GM12878 (cell line): ENCODE measurements around the gene MESD. TPM values are rescaled to one million over a fixed set of nuclear protein-coding genes. Genes with fewer than 3 reads are reported as not detected.

ENCODE experiments used
- ATAC-seq: fragments of 200-7000 bp; cut with Tn5 transposase; 3 replicates; pipeline ENCODE4 v1.9.1; 2020; ENCODE audit warnings: mild to moderate bottlenecking, moderate library complexity
- BruUV-seq: library from RNA; stranded (reverse); fragments of 400-500 nt; replicated peaks from 2 replicates; lab custom pipeline; 2021; lab: Mats Ljungman, UMichigan
- CTCF ChIA-PET: fragments of 300-600 bp; sonication (Branson Sonifier 250); formaldehyde crosslinking; extraction: SDS; loops from one replicate; lab custom pipeline; 2021; ENCODE audit warnings: inconsistent platforms; lab: Yijun Ruan, JAX
- POLR2A ChIA-PET: fragments of 350-600 bp; formaldehyde crosslinking; extraction: SDS; loops from one replicate; lab custom pipeline; 2021; ENCODE audit warnings: inconsistent platforms; lab: Charles Lee
- RAD21 ChIA-PET: fragments of 300-600 bp; sonication (Branson Sonifier 250); formaldehyde crosslinking; loops from one replicate; lab custom pipeline; 2023; ENCODE audit warnings: antibody characterized with exemption; ENCODE audit not compliant: unreplicated experiment; lab: Charles Lee
- SMC1A ChIA-PET: fragments of 300-600 bp; sonication (Branson Sonifier 250); formaldehyde crosslinking; loops from one replicate; lab custom pipeline; 2023; ENCODE audit not compliant: unreplicated experiment, uncharacterized antibody; lab: Charles Lee
- DNase-seq: peaks from one replicate; pipeline ENCODE4 v3.0.0-alpha.2; 2011; ENCODE audit warnings: low read depth, low spot score
- FAIRE-seq: peaks from 3 replicates; lab custom pipeline; 2011; peaks lifted over from hg19 to GRCh38; lab: Jason Lieb, UNC
- H2AFZ ChIP-seq: 2 replicates; pipeline ENCODE4 v1.6.0; 2011; ENCODE audit warnings: low read depth, low read length, control low read depth; ENCODE audit not compliant: control insufficient read depth
- H3K27ac ChIP-seq: 2 replicates; pipeline ENCODE4 v1.5.1; 2011; ENCODE audit warnings: control low read depth; ENCODE audit not compliant: control insufficient read depth, insufficient read depth
- H3K27me3 ChIP-seq, 2 experiments: replicated peaks in 1 of 2; 2 replicates each; pipeline versions ENCODE4 v1.6.0 to v1.6.1; 2011; ENCODE audit warnings: low read length in 1 of 2; ENCODE audit not compliant: control insufficient read depth in 2 of 2, insufficient read depth in 2 of 2
- H3K36me3 ChIP-seq, 2 experiments: 2 replicates each; pipeline ENCODE4 v1.5.1; 2011; ENCODE audit warnings: low read length in 1 of 2; ENCODE audit not compliant: control insufficient read depth in 2 of 2, insufficient read depth in 2 of 2
- H3K4me1 ChIP-seq: 2 replicates; pipeline ENCODE4 v1.6.1; 2011; ENCODE audit warnings: mild to moderate bottlenecking, low read length, moderate library complexity, mixed read lengths; ENCODE audit not compliant: control insufficient read depth, insufficient read depth
- H3K4me2 ChIP-seq: 2 replicates; pipeline ENCODE4 v1.6.0; 2011; ENCODE audit warnings: control low read depth; ENCODE audit not compliant: control insufficient read depth, insufficient read depth
- H3K4me3 ChIP-seq: fragments of 200-600 bp; sonication (generic); 2 replicates; pipeline ENCODE4 v1.5.1; 2016
- H3K79me2 ChIP-seq: 2 replicates; pipeline ENCODE4 v1.6.0; 2011; ENCODE audit warnings: low read length; ENCODE audit not compliant: control insufficient read depth, insufficient read depth
- H3K9ac ChIP-seq: 2 replicates; pipeline ENCODE4 v1.8.0; 2011; ENCODE audit warnings: low read length, control low read depth, mixed read lengths; ENCODE audit not compliant: control insufficient read depth, insufficient read depth
- H3K9me3 ChIP-seq: replicated peaks from 3 replicates; pipeline ENCODE4 v1.5.1; 2011; ENCODE audit warnings: mild to moderate bottlenecking, low read length; ENCODE audit not compliant: control insufficient read depth, insufficient read depth
- H4K20me1 ChIP-seq: 2 replicates; pipeline ENCODE4 v1.6.0; 2011; ENCODE audit not compliant: control insufficient read depth, insufficient read depth
- ATF2 ChIP-seq: IDR thresholded peaks from 2 replicates; pipeline ENCODE4 v1.6.1; 2012; ENCODE audit warnings: low read length, inconsistent platforms
- CBX3 ChIP-seq: fragments of 200-600 bp; sonication (generic); IDR thresholded peaks from 2 replicates; pipeline ENCODE4 v1.6.1; 2016; ENCODE audit warnings: low read depth, borderline replicate concordance
- EGR1 ChIP-seq, 2 experiments: IDR thresholded peaks; 1 replicate in 1 of 2; 2 replicates in 1 of 2; pipeline ENCODE4 v1.6.1; 2011 to 2012; ENCODE audit warnings: low read depth in 2 of 2, low read length in 2 of 2, borderline replicate concordance in 1 of 2, mild to moderate bottlenecking in 1 of 2, moderate library complexity in 1 of 2
- GABPA ChIP-seq: IDR thresholded peaks from 2 replicates; pipeline ENCODE4 v1.6.1; 2014; ENCODE audit warnings: antibody characterized with exemption, low read depth, mild to moderate bottlenecking, inconsistent platforms
- JUND ChIP-seq: IDR thresholded peaks from 2 replicates; pipeline ENCODE4 v1.6.1; 2012; ENCODE audit warnings: low read depth, mild to moderate bottlenecking, low read length, improper control_type of control experiment, moderate library complexity
- KDM1A ChIP-seq: fragments of 200-600 bp; sonication (generic); IDR thresholded peaks from 2 replicates; pipeline ENCODE4 v1.6.1; 2016; ENCODE audit warnings: borderline replicate concordance
- NKRF ChIP-seq: fragments of 450-650 bp; conservative IDR thresholded peaks from 2 replicates; pipeline ENCODE4 v1.6.1; 2017; ENCODE audit warnings: mild to moderate bottlenecking, moderate library complexity
- PBX3 ChIP-seq: IDR thresholded peaks from 2 replicates; pipeline ENCODE4 v1.6.1; 2011; ENCODE audit warnings: mild to moderate bottlenecking, low read depth, low read length, moderate library complexity; ENCODE audit not compliant: insufficient replicate concordance
- POLR2A ChIP-seq: IDR thresholded peaks from 2 replicates; pipeline ENCODE4 v1.6.1; 2011; ENCODE audit warnings: low read depth, mild to moderate bottlenecking, low read length
- RBBP5 ChIP-seq: fragments of 200-600 bp; sonication (generic); conservative IDR thresholded peaks from 2 replicates; pipeline ENCODE4 v1.6.1; 2016
- STAT3 ChIP-seq: IDR thresholded peaks from 2 replicates; pipeline ENCODE4 v1.6.1; 2011; ENCODE audit warnings: low read depth, low read length, improper control_type of control experiment
- SUPT20H ChIP-seq: IDR thresholded peaks from 2 replicates; pipeline ENCODE4 v1.6.1; 2011; ENCODE audit warnings: low read depth, mild to moderate bottlenecking, low read length, moderate library complexity, borderline replicate concordance; ENCODE audit not compliant: control insufficient read depth
- WGBS: methylation state at CpG from one replicate; pipeline ENCODE4 v1.1.6; 2016; ENCODE audit warnings: low lambda C conversion rate; ENCODE audit not compliant: insufficient replicate concordance, insufficient coverage; ENCODE audit errors: missing lambda C conversion rate; 5-methylcytosine and 5-hydroxymethylcytosine counted together
- in situ Hi-C: fragments of 300-500 bp; cut with MboI; formaldehyde crosslinking; loops from 9 replicates; pipeline ENCODE4 v1.14.3; 2018; ENCODE audit warnings: mixed read lengths
- intact Hi-C: fragments of 100-400 bp; cut with micrococcal nuclease; formaldehyde crosslinking; loops from one replicate; pipeline ENCODE4 v1.14.2; 2022; ENCODE audit not compliant: unreplicated experiment
- polyA plus RNA-seq, 11 experiments: library from polyadenylated mRNA; depleted of rRNA in 4 of 11; unstranded in 6 of 11; stranded (reverse) in 5 of 11; fragments of >200 nt; fragmentation: Nextera tagmentation in 4 of 11; fragmentation: Illumina TruSeq in 1 of 11; extraction: Ambion mirVana in 4 of 11; extraction: Trizol in 1 of 11; gene quantifications; 1 replicate in 1 of 11; 2 replicates in 10 of 11; pipeline versions ENCODE4 v1.2.1 to v1.2.3, GENCODE V29; 2011 to 2016; ENCODE audit warnings: inconsistent platforms in 2 of 11, missing spikeins in 2 of 11, low read depth in 1 of 11
- total RNA-seq, 4 experiments: library from RNA; depleted of rRNA in 3 of 4; stranded (reverse); fragments of >200 nt in 3 of 4; fragmentation: Illumina TruSeq in 1 of 4; extraction: Trizol in 1 of 4; gene quantifications; 2 replicates each; pipeline versions ENCODE4 v1.2.1 to v1.2.3, GENCODE V29; 2013 to 2021

Gene MESD
- total and polyA plus RNA-seq, 10 of the 15 experiments (the other 5 are each of a cell fraction or from before 2014, with no cell fraction given): 10.2 to 39.8 (median 20.9) TPM

- Histone ChIP-seq H3K4me2 (no peak overlapping the region), H3K9ac (no peak overlapping the region), H3K36me3 (peaks cover 1 to 3% of the 10 kb centered on the region in 2 experiments; a peak in 3 of 4 replicates), H2AFZ (no peak overlapping the region), H3K9me3 (no peaks in the 10 kb centered on the region), H3K27me3 (no peaks in the 10 kb centered on the region), H4K20me1 (no peaks in the 10 kb centered on the region), H3K79me2 (no peaks in the 10 kb centered on the region), H3K27ac (no peak overlapping the region), H3K4me3 (no peak overlapping the region), H3K4me1 (no peaks in the 10 kb centered on the region)
- TF ChIP-seq STAT3: no peak
- TF ChIP-seq POLR2A: 0 out of 2 replicates have a peak, but pooled peaks have one; percentile 25
- no TSS peak for BruUV-seq
- intact Hi-C loops (no loop called here), in situ Hi-C loops (no loop called here)
- ChIA-PET POLR2A (no interaction called here), RAD21 (interaction anchor here (1.2 to 4.2 kb wide), 2 partner anchors 9 to 289 kb away, joined by 3 to 31 read pairs; no protein-coding TSS in a partner anchor), CTCF (interaction anchor here (1.2 to 2.4 kb wide), 9 partner anchors 9 to 521 kb away, joined by 3 to 24 read pairs (median 4); no protein-coding TSS in a partner anchor), SMC1A (interaction anchor here (0.7 to 2.7 kb wide), 3 partner anchors 131 to 289 kb away, joined by 3 to 14 read pairs (median 3); no protein-coding TSS in a partner anchor)
- DNase-seq (no peak), FAIRE-seq (no peak), ATAC-seq (no peak)
- 99% methylated on average over 4 of the region's 4 CpGs for WGBS
These were observed 12.8 kb downstream of the MESD start for GRCh38 chr15:80976851-80977250.

- H3K27ac ChIP-seq: no peak overlapping the region
- 100% methylated on average over 3 of the region's 4 CpGs for WGBS
- SMC1A ChIA-PET: interaction anchor here (0.6 to 2.0 kb wide), 7 partner anchors 15 to 291 kb away, joined by 3 to 14 read pairs (median 3); no protein-coding TSS in a partner anchor
- H4K20me1 ChIP-seq: no peaks in the 10 kb centered on the region
- no peak overlapping the region for H2AFZ ChIP-seq
- POLR2A ChIA-PET: interaction anchor here (0.6 to 1.0 kb wide), 2 partner anchors 291 to 1142 kb away, joined by 3 read pairs; no protein-coding TSS in a partner anchor
- no peaks in the 10 kb centered on the region for H3K4me1 ChIP-seq
- FAIRE-seq (no peak), ATAC-seq (no peak), DNase-seq (no peak)
- no peaks in the 10 kb centered on the region for H3K27me3 ChIP-seq
- H3K36me3 ChIP-seq: peaks cover 1 to 3% of the 10 kb centered on the region in 2 experiments; a peak in 3 of 4 replicates
- H3K9ac ChIP-seq: no peak overlapping the region
- in situ Hi-C loops (loop anchor here (5.0 kb wide), 1 partner anchor 518 kb away; no protein-coding TSS in a partner anchor), intact Hi-C loops (no loop called here)
- H3K79me2 ChIP-seq: no peaks in the 10 kb centered on the region
- CTCF ChIA-PET: interaction anchor here (0.6 to 2.2 kb wide), 7 partner anchors 8 to 518 kb away, joined by 3 to 22 read pairs (median 3); no protein-coding TSS in a partner anchor
- BruUV-seq: no TSS peak
- H3K9me3 ChIP-seq: no peaks in the 10 kb centered on the region
- H3K4me2 ChIP-seq: no peak overlapping the region
- no peak overlapping the region for H3K4me3 ChIP-seq
- RAD21 ChIA-PET: interaction anchor here (1.0 to 4.2 kb wide), 4 partner anchors 15 to 291 kb away, joined by 3 to 31 read pairs (median 4); no protein-coding TSS in a partner anchor
- TF ChIP-seq ATF2 (no peak), RBBP5 (no peak), GABPA (no peak), JUND (no peak), KDM1A (no peak), PBX3 (no peak), CBX3 (no peak), NKRF (no peak), EGR1 (IDR thresholded peaks at IDR 0.05; ENCODE audit: borderline replicate concordance in 1 of 2, low read depth in 2 of 2, low read length in 2 of 2) (no peak), SUPT20H (no peak)
These were observed 14.7 kb downstream of the MESD start for GRCh38 chr15:80974914-80975313.
